Measurements from ENCODE around the gene GLCE. TPM values are rescaled to one million over a fixed set of nuclear protein-coding genes. Genes with fewer than 3 reads are reported as not detected.

Gene GLCE
- total RNA-seq, 1 donor from 2014 or later: 13.6 TPM

GRCh38 chr15:69265347-69265955 lies 105.0 kb downstream of the GLCE start:
- no peak for TF ChIP-seq EZH2 (IDR thresholded peaks at IDR 0.05; ENCODE audit: insufficient read depth, low read length)
- TF ChIP-seq, protein P1, sequence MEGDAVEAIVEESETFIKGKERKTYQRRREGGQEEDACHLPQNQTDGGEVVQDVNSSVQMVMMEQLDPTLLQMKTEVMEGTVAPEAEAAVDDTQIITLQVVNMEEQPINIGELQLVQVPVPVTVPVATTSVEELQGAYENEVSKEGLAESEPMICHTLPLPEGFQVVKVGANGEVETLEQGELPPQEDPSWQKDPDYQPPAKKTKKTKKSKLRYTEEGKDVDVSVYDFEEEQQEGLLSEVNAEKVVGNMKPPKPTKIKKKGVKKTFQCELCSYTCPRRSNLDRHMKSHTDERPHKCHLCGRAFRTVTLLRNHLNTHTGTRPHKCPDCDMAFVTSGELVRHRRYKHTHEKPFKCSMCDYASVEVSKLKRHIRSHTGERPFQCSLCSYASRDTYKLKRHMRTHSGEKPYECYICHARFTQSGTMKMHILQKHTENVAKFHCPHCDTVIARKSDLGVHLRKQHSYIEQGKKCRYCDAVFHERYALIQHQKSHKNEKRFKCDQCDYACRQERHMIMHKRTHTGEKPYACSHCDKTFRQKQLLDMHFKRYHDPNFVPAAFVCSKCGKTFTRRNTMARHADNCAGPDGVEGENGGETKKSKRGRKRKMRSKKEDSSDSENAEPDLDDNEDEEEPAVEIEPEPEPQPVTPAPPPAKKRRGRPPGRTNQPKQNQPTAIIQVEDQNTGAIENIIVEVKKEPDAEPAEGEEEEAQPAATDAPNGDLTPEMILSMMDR (IDR thresholded peaks at IDR 0.05; ENCODE audit: insufficient read depth, low read depth, low read length): peak; percentile 40
- peak; percentile 50 for FAIRE-seq
- Histone ChIP-seq H3K4me3 (ENCODE audit: insufficient read depth, low read depth, low read length) (no peak overlapping the region), H3K4me1 (ENCODE audit: insufficient read depth, low read length) (no peaks in the 10 kb centered on the region), H3K79me2 (ENCODE audit: insufficient read depth, low read length) (no peaks in the 10 kb centered on the region), H3K27me3 (ENCODE audit: insufficient read depth, low read length) (no peaks in the 10 kb centered on the region), H2AFZ (ENCODE audit: low read depth, low read length) (no peak overlapping the region), H4K20me1 (ENCODE audit: insufficient read depth, low read length) (no peaks in the 10 kb centered on the region), H3K9ac (ENCODE audit: low read length) (no peak overlapping the region), H3K9me3 (ENCODE audit: insufficient read depth, low read depth, low read length) (no peaks in the 10 kb centered on the region), H3K4me2 (ENCODE audit: low read length) (no peak overlapping the region), H3K27ac (ENCODE audit: low read depth, low read length) (no peak overlapping the region), H3K36me3 (ENCODE audit: insufficient read depth, low read length) (no peaks in the 10 kb centered on the region)
- peaks cover 2% of the 10 kb centered on the region for H3K36me3 Mint-ChIP-seq (ENCODE audit: low read depth, unreplicated experiment)
- peak; percentile 14 for DNase-seq (ENCODE audit: low read depth)
- no peaks in the 10 kb centered on the region for H3K9me3 Mint-ChIP-seq (ENCODE audit: unreplicated experiment)
- no peak overlapping the region for H3K27ac Mint-ChIP-seq (ENCODE audit: unreplicated experiment)
- no peaks in the 10 kb centered on the region for H3K4me1 Mint-ChIP-seq (ENCODE audit: low read depth, unreplicated experiment)
- no peak overlapping the region for H3K4me3 Mint-ChIP-seq (ENCODE audit: unreplicated experiment)
- H3K27me3 Mint-ChIP-seq (ENCODE audit: low read depth, unreplicated experiment): no peaks in the 10 kb centered on the region

- peaks cover 7% of the 10 kb centered on the region for H3K4me1 Mint-ChIP-seq (ENCODE audit: low read depth, unreplicated experiment)
- Histone ChIP-seq H3K36me3 (ENCODE audit: insufficient read depth, low read length) (no peaks in the 10 kb centered on the region), H3K27me3 (ENCODE audit: insufficient read depth, low read length) (no peaks in the 10 kb centered on the region), H3K27ac (ENCODE audit: low read depth, low read length) (no peak overlapping the region), H3K4me3 (ENCODE audit: insufficient read depth, low read depth, low read length) (no peak overlapping the region), H3K4me2 (ENCODE audit: low read length) (no peak overlapping the region), H3K4me1 (ENCODE audit: insufficient read depth, low read length) (no peaks in the 10 kb centered on the region), H2AFZ (ENCODE audit: low read depth, low read length) (no peak overlapping the region), H4K20me1 (ENCODE audit: insufficient read depth, low read length) (no peaks in the 10 kb centered on the region), H3K79me2 (ENCODE audit: insufficient read depth, low read length) (no peaks in the 10 kb centered on the region), H3K9ac (ENCODE audit: low read length) (no peak overlapping the region), H3K9me3 (ENCODE audit: insufficient read depth, low read depth, low read length) (no peaks in the 10 kb centered on the region)
- DNase-seq (ENCODE audit: low read depth) (no peak), FAIRE-seq (no peak)
- H3K27ac Mint-ChIP-seq (ENCODE audit: unreplicated experiment): no peak overlapping the region
- H3K4me3 Mint-ChIP-seq (ENCODE audit: unreplicated experiment): no peak overlapping the region
- TF ChIP-seq EZH2 (IDR thresholded peaks at IDR 0.05; ENCODE audit: insufficient read depth, low read length): no peak
- H3K36me3 Mint-ChIP-seq (ENCODE audit: low read depth, unreplicated experiment): peaks cover 2% of the 10 kb centered on the region
- no peaks in the 10 kb centered on the region for H3K27me3 Mint-ChIP-seq (ENCODE audit: low read depth, unreplicated experiment)
- no peaks in the 10 kb centered on the region for H3K9me3 Mint-ChIP-seq (ENCODE audit: unreplicated experiment)
These were observed 110.8 kb downstream of the GLCE start for GRCh38 chr15:69271217-69271616.

GRCh38 chr15:69272139-69272538 lies 111.7 kb downstream of the GLCE start:
- no peak overlapping the region for H3K4me3 ChIP-seq (ENCODE audit: insufficient read depth, low read depth, low read length)
- H3K79me2 ChIP-seq (ENCODE audit: insufficient read depth, low read length): no peaks in the 10 kb centered on the region
- Mint-ChIP-seq H3K27me3 (ENCODE audit: low read depth, unreplicated experiment) (peaks cover 2% of the 10 kb centered on the region), H3K4me3 (ENCODE audit: unreplicated experiment) (no peak overlapping the region), H3K36me3 (ENCODE audit: low read depth, unreplicated experiment) (peaks cover 2% of the 10 kb centered on the region), H3K9me3 (ENCODE audit: unreplicated experiment) (no peaks in the 10 kb centered on the region), H3K27ac (ENCODE audit: unreplicated experiment) (peak overlapping the region; percentile 10), H3K4me1 (ENCODE audit: low read depth, unreplicated experiment) (peaks cover 7% of the 10 kb centered on the region)
- H3K4me1 ChIP-seq (ENCODE audit: insufficient read depth, low read length): no peaks in the 10 kb centered on the region
- no peak overlapping the region for H3K9ac ChIP-seq (ENCODE audit: low read length)
- no peaks in the 10 kb centered on the region for H3K27me3 ChIP-seq (ENCODE audit: insufficient read depth, low read length)
- H3K4me2 ChIP-seq (ENCODE audit: low read length): no peak overlapping the region
- DNase-seq (ENCODE audit: low read depth) (no peak), FAIRE-seq (no peak)
- no peak for TF ChIP-seq EZH2 (IDR thresholded peaks at IDR 0.05; ENCODE audit: insufficient read depth, low read length)
- TF ChIP-seq, protein P1 (IDR thresholded peaks at IDR 0.05; ENCODE audit: insufficient read depth, low read depth, low read length): no peak
- H3K9me3 ChIP-seq (ENCODE audit: insufficient read depth, low read depth, low read length): no peaks in the 10 kb centered on the region
- no peaks in the 10 kb centered on the region for H4K20me1 ChIP-seq (ENCODE audit: insufficient read depth, low read length)
- H3K27ac ChIP-seq (ENCODE audit: low read depth, low read length): no peak overlapping the region
- no peaks in the 10 kb centered on the region for H3K36me3 ChIP-seq (ENCODE audit: insufficient read depth, low read length)
- H2AFZ ChIP-seq (ENCODE audit: low read depth, low read length): no peak overlapping the region
